ENCODE measurements around the gene TMEM256. TPM values are rescaled to one million over a fixed set of nuclear protein-coding genes. Genes with fewer than 3 reads are reported as not detected.

Gene TMEM256
- total RNA-seq, 1 experiment from 2014 or later = 151 TPM

DNA sequence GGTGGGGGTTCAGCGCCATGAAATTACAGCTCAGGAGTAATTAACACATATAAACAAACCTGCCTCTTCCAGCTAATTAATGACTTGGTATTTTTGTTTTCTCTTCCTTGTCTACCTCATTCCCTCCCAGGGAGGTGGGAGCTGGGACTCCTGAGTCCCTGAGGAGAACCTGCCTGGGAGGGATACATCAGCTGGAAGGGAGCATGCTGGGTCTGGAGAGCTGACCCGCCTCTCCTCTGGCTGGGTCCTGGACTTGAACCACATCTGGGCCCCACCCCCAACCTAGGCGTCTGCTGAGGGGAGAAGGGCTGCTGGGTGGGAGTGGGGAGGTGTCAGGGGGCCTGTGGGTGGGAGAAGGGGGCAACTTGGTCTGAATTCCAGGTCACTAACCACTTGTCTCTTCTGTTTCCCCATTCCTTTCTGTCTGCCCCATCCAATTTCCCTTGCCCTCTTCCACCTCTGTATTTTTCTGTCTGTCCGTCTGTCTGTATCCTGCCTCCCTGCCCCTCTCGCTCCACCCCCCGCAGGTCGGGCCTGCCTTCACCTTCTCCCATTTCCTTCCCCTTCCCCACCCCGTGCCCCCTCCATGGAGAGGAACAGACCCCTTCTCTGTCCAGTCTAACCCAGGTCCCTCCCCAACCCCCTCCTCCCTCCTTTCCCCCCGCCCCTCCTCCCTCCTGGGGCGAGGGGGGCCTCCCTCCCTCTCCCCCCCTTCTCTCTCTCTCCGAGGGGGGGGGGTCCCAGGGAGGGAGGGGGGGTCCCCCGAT is 3.8 kb upstream of the TMEM256 start, which contains the start of gene NLGN2:
Gene NLGN2, plus strand, starts transcription at position 361 of the 767 bp plus-strand sequence. CDS start 411 bp downstream, outside the sequence.
- Mint-ChIP-seq H3K36me3 (ENCODE audit: insufficient read depth in 1 of 3, low read depth in 3 of 3) (peaks cover 16 to 30% (median 27%) of the 10 kb centered on the region in 3 experiments), H3K27ac (peak within 1 kb of the TSS in 1 of 3 experiments; percentile 24; a peak in 2 of 7 replicates), H3K9me3 (peaks cover 0 to 2% of the 10 kb centered on the region in 2 experiments; a peak in 1 of 5 replicates), H3K4me1 (peaks cover 24 to 38% of the 10 kb centered on the region in 2 experiments), H3K4me3 (peak within 1 kb of the TSS in 1 of 2 experiments; percentile 96; a peak in 3 of 5 replicates), H3K27me3 (ENCODE audit: low read depth) (no peaks in the 10 kb centered on the region)
- Histone ChIP-seq H4K91ac (ENCODE audit: insufficient read length, low read depth, low read length) (no peak within 1 kb of the TSS), H4K5ac (ENCODE audit: insufficient read length, low read depth, low read length) (no peak within 1 kb of the TSS), H4K20me1 (ENCODE audit: control insufficient read depth, insufficient read depth, insufficient read length) (no peaks in the 10 kb centered on the region), H3K79me1 (ENCODE audit: insufficient read depth, low read depth, low read length, poor library complexity, severe bottlenecking) (no peaks in the 10 kb centered on the region), H2AK5ac (ENCODE audit: insufficient read length, low read length) (no peak within 1 kb of the TSS), H3K23me2 (ENCODE audit: insufficient read length, low read depth, low read length, poor library complexity, severe bottlenecking) (peaks cover 5% of the 10 kb centered on the region), H2BK120ac (ENCODE audit: low read depth, low read length, poor library complexity, severe bottlenecking) (no peak within 1 kb of the TSS), H2BK12ac (ENCODE audit: insufficient read length, low read depth, low read length) (no peak within 1 kb of the TSS), H3K4me1 (ENCODE audit: insufficient read depth, low read length) (no peaks in the 10 kb centered on the region; the same call in 1 of the 2 replicates), H3K18ac (ENCODE audit: insufficient read length, low read depth, low read length) (no peak within 1 kb of the TSS), H2BK20ac (ENCODE audit: low read depth, low read length, poor library complexity, severe bottlenecking) (no peak within 1 kb of the TSS), H3K23ac (ENCODE audit: insufficient read length, low read depth, low read length) (no peak within 1 kb of the TSS), H3K4ac (ENCODE audit: low read depth, low read length) (no peak within 1 kb of the TSS), H2BK15ac (ENCODE audit: low read depth, low read length) (no peak within 1 kb of the TSS; the same call in 1 of the 2 replicates), H3K79me2 (ENCODE audit: insufficient read depth, low read length) (no peaks in the 10 kb centered on the region), H3K27me3 (ENCODE audit: insufficient read depth, low read length) (no peaks in the 10 kb centered on the region), H3K4me2 (ENCODE audit: insufficient read depth, insufficient read length, low read length) (peak within 1 kb of the TSS; percentile 78), H3K56ac (ENCODE audit: insufficient read length, low read depth, low read length) (no peak within 1 kb of the TSS), H3K9ac (ENCODE audit: extremely low read depth, insufficient read length, low read length) (no peak within 1 kb of the TSS), H3K27ac (ENCODE audit: insufficient read length, low read depth, low read length) (no peak within 1 kb of the TSS), H3T11ph (ENCODE audit: low read length) (no peak within 1 kb of the TSS), H2BK5ac (ENCODE audit: insufficient read length, low read length) (no peak within 1 kb of the TSS), H3K14ac (ENCODE audit: insufficient read depth, low read length) (no peak within 1 kb of the TSS), H3K9me3 (ENCODE audit: control insufficient read depth, low read depth, low read length) (no peaks in the 10 kb centered on the region), H2AFZ (ENCODE audit: low read length) (no peak within 1 kb of the TSS), H4K8ac (replicated peaks; ENCODE audit: insufficient read length, low read depth, low read length) (no peak within 1 kb of the TSS)
- no CpG with 5 or more reads among the region's 12 CpGs for WGBS (ENCODE audit: extremely low coverage, insufficient read length, low lambda C conversion rate)
- no peak for DNase-seq
- TF ChIP-seq, protein P1, sequence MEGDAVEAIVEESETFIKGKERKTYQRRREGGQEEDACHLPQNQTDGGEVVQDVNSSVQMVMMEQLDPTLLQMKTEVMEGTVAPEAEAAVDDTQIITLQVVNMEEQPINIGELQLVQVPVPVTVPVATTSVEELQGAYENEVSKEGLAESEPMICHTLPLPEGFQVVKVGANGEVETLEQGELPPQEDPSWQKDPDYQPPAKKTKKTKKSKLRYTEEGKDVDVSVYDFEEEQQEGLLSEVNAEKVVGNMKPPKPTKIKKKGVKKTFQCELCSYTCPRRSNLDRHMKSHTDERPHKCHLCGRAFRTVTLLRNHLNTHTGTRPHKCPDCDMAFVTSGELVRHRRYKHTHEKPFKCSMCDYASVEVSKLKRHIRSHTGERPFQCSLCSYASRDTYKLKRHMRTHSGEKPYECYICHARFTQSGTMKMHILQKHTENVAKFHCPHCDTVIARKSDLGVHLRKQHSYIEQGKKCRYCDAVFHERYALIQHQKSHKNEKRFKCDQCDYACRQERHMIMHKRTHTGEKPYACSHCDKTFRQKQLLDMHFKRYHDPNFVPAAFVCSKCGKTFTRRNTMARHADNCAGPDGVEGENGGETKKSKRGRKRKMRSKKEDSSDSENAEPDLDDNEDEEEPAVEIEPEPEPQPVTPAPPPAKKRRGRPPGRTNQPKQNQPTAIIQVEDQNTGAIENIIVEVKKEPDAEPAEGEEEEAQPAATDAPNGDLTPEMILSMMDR (conservative IDR thresholded peaks at IDR 0.05) = no peak

Data from H9 (cell line).